Prostate gland (tissue), 1 donor: ENCODE measurements around the gene SLC35E3.

Experiments
- POLR2A ChIP-seq: fragments of 450-650 bp; IDR thresholded peaks from one replicate; pipeline ENCODE4 v1.6.1; 2016; ENCODE audit warnings: antibody characterized with exemption, mild to moderate bottlenecking
- POLR2AphosphoS5 ChIP-seq: sonication (generic); formaldehyde crosslinking; IDR thresholded peaks from one replicate; pipeline ENCODE4 v1.6.1; 2017; ENCODE audit warnings: antibody characterized with exemption

- TF ChIP-seq POLR2A (no peak), POLR2AphosphoS5 (no peak)
These were observed 34.8 kb downstream of the SLC35E3 start for GRCh38 chr12:68780731-68781130.
